Inflammatory macrophage (primary cell): Measurements from ENCODE around the gene ZNF70.
A peak's percentile ranks its signal among the peaks of the same experiment; 100 is the strongest.

Experiments used
- DNase-seq, 2 donors: peaks; one replicate each; pipeline ENCODE4 v3.0.0-alpha.2; 2020 to 2022

Gene ZNF70

DNA sequence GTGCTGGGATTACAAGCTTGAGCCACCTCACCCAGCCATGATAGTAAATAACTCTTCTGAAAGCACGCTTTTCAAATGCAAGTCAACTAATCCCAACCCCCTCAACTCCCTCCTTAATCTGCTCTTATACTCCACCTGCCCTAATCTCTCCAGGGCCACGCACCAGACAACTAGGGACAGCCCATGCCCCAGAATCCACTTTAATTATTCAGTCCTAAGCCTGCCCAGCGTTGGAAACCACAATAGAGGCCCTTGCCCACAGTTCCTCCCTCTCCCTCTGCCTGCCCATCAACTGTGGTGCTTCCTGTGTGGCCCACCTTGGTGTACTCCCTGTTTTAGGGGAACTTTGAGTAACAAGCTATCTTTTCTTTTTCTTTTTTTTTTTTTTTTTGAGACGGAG is 6.0 kb upstream of the ZNF70 start:
- DNase-seq, result no peak

DNA sequence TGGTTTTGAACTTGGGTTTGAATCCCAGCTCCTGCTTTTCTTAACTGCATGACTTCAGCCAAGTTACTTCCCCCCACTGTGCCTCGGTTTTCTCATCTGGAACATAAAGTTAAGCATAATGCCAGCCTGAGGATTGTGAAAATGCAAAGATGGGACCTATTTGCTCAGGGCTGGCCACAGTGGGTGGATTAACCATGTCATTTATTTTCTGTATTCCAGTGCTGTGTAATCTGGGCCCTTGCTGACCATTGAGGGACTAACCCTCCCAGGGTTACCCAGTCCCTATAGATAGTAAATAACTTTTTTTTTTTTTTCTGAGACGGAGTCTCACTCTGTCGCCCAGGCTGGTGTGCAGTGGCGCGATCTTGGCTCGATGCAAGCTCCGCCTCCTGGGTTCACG is 4.8 kb upstream of the ZNF70 start:
- no peak for DNase-seq

DNA sequence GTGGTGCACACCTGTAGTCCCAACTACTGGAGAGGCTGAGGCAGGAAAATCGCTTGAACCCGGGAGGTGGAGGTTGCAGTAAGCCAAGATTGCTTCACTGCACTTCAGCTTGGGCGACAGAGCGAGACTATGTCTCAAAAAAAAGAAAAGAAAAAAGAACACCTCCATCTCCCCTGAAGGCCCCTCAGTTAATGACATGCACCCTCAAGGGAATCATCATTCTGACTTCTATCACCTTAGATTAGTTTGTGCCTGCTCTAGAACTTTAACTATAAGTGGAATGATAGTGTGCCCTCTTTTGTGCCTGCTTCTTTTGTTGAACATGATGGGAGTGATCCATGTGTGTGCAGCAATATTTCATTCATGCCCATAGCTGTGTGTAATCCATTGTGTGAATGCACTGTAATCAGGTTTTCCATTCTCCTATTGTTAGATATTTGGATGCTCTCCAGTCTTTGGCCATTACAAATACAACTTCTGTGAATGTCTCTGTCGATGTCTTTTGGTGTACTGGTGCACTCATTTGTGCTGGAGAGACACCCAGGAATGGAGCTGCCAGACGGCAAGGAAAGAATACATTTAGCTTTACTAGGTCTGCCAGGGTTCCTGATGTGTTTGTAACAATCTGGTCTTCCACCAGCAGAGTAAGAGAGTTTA is 4.2 kb upstream of the ZNF70 start:
- DNase-seq, result no peak

DNA sequence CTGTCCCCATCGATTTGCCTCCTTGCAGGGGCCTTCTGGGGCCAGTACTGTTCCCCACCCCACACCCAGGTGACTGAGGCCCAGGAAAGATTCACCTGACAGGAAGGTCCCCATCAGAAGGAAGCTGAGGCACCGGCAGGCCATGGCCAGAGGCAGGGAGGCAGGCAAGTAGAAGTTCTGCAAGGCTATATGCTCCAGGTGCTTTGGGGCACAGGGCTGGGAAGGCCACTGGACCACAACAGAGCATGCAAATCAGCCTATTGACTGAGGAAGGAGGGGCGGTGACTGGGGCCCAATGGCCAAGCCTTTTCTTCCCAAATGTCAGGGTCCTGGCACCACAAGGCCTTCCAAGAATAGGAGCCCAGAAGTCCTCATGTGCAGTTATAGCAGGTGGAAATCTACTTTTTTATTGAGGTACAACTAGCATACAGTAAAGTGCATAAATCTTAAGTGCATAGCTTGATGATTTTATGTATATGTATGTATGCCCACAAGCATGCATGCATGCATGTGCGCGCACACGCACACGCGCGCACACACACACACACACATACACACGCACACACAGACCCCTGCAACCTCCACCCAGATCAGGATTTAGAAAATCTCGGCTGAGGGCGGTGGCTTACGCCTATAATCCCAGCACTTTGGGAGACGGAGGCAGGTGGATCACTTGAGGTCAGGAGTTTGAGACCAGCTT is 3.5 kb upstream of the ZNF70 start, which contains the start of gene VPREB3:
TSS of gene VPREB3 (minus strand) at position 206 of the 700 bp plus-strand sequence. CDS start at position 144, 62 bp downstream.
- DNase-seq, result no peak

DNA sequence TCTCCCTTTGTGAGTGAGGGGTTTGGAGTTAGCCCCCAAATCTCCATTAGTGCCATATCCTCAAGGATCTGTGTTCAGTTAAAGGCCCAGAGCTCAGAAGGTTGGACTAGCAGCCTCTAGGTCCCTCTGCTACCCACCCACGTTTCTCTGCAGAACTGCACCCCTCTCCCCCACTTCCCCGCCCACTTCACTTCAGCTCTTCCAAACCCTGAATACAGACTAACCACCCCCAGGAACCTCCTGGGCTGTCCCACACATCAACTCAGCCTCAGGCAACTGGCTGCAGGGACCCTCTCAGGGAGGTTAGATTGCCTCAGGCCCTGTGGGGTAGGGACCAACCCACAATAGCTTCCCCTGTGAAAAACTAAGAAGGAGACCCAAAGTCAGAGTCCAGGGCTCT is 2.5 kb upstream of the ZNF70 start:
- peak in 1 of 2 donors; percentile 17 for DNase-seq

DNA sequence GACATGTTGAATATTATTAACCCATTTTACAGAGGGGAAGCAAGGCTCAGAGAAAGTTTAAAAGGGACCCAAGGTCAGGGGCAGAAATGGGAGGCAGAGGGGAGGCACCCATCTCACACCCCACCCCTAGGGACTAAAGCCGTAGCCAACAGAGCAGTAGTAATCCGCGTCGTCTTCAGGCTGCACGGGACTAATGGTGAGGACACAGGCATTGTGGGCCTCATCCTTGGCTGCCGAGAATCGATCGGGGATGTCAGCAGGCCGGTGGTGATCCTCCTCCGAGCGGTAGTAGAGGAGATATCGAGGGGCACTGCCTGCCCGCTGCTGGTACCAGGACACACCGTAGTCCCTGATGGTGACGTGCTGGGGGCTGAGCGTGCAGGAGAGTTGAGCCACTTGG is 1.8 kb upstream of the ZNF70 start:
- no peak for DNase-seq

DNA sequence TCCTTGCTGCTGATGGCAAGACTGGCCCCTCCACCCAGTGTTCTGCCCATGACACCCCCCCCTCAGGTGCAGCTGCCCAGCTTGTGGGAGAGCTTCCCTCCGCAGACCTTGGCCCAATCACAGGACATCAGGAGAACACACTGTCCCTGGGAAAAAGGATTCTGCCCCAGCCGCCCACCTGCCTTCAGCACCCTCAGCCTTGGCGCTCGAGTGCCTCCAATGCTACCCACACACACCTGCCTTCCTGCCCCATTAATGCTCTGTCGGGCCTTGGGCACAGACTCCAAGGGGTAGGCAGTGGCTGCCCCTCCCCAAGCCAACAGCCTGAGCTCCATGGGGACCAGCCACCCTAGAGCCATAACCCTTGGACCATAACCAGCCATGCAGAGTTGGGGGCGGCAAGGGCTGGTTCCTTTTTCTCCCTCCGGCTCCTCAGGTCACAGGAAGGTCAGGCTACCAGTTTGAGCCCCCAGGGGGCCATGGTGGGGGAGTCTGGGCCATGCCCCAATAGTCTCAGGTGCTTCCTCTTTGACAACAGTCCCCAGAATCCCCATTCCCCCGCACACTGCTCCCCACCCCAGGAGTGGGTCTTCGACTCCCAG is 1.3 kb upstream of the ZNF70 start:
- no peak for DNase-seq

DNA sequence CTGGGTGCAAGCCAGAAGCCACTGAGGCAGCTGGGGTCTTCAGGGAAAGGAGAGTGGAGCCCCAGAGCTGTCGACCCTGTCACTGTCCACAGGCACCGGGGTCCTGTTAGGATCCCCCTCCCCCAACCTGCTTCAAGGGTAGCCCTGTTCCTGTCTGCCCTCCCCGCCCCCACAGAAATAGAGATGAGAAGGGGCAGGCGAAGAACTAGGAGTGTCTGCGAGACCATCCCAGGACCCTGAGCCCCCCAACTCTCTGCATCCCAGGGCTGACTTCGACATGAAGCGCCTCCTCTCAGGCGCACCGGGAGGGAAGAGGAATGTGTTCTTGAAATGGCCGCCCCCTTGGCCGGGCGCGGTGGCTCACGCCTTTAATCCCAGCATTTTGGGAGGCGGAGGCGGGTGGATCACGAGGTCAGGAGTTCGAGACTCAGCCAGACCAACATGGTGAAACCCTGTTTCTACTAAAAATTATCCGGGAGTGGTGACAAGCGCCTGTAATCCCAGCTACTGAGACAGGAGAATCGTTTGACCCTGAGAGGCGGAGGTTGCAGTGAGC is 607 bp upstream of the ZNF70 start:
- no peak for DNase-seq

DNA sequence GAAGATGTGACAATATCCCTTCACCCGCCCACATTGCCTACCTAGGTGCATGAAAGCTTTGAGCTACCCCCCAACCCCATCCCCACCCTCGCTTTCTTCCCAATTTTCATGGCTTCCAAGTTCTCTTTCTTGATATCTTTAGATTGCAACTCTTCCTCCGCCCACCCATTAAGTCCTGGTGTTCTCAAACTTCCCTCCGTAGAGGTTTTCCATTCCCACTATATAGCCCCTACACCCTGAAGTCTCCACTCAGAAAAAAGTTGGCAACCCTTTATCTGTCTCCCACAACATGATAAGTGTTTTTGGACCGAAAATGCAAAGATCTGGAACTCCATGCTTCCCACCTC is 572 bp downstream of the ZNF70 start:
- no peak for DNase-seq

DNA sequence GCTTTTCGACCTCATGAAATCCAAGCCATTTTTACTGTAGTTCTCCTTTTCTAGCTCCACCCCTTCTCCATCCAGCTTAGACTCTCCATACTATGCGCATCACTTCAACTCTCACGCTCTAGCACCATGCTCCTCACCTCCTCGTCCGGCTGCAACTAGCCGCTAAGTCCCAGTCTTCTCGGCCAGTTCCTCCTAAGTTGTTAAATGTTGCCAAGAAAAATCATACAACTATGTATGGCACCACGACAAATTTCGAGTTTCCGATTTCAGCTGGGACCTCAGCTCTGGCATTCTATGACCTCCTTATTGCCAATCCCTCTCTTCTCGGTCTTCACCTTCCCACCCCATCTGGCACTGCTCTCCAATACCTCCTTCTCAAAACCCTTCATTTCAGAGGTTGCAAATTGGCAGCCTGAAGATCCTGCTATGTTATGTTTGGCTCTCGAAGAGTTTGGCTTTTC is 1.0 kb downstream of the ZNF70 start:
- DNase-seq, result no peak

DNA sequence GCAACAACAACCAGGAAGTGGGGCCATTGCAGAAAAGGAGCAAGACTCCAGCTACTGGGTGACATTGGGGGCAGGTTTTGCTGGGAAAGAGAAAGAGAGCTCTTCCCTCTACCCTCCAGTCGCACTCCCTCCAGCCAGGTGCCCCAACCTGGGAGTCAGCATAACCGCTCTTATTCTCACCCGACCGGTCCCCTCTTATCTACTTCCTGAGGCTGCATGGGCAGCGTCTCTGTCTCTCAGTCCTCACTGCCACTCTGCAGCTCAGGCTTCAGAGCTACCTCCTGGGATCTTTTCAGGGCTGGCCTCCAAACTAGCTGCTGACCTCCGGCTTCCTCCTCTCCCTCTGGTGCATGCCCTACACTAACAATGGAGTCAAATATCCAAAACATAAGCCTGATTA is 5.1 kb downstream of the ZNF70 start:
- DNase-seq, result peak in 1 of 2 donors; percentile 9

DNA sequence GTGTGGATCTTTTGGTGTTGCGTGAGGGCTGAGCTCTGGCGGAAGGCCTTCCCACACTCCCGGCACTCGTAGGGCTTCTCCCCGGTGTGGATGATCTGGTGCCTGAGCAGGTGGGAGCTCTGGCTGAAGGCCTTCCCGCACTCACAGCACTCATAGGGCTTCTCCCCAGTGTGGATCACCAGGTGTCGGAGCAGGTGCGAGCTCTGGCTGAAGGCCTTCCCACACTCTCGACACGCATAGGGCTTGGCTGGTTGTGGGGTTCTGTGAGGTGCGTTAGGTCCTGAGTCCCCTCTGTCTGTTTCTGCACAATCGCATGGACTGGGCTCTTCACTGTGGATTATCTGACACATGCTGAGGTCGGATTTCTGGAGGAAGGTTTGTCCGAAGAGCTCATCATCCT is 6.4 kb downstream of the ZNF70 start:
- no peak for DNase-seq

DNA sequence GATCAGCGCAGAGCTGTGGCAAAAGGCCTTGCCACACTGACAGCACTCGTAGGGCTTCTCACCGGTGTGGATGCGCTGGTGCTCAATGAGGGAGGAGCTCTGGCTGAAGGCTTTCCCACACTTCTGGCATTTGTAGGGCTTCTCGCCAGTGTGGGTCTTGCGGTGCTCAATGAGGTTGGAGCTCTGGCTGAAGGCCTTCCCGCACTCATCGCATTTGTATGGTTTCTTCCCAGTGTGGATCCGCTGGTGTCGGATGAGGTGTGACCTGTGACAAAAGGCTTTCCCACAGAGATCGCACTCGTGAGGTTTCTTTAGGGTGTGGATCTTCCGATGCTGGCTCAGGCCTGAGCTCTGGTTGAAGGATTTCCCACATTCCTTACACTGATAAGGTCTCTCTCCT is 6.9 kb downstream of the ZNF70 start:
- DNase-seq, result no peak

DNA sequence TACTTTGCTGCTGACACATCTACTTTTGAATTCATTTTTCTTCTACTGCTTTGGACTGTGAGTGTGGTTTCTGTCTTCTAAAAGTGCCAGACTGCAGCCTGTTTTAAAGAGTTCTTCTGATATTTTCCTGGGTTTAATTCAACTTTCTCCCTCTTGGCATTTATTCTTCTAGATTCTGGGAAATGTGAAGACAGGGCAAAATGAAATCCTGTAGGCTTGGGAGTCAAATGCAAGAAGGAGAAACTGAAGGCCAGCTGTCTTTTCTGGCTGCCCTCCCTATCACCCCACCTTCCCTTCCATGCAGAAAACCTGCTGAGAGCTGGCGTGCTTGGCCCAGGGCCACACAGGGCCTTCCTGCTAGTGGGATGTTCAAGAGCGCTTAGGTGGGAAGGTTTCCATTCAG is 7.6 kb downstream of the ZNF70 start:
- no peak for DNase-seq

DNA sequence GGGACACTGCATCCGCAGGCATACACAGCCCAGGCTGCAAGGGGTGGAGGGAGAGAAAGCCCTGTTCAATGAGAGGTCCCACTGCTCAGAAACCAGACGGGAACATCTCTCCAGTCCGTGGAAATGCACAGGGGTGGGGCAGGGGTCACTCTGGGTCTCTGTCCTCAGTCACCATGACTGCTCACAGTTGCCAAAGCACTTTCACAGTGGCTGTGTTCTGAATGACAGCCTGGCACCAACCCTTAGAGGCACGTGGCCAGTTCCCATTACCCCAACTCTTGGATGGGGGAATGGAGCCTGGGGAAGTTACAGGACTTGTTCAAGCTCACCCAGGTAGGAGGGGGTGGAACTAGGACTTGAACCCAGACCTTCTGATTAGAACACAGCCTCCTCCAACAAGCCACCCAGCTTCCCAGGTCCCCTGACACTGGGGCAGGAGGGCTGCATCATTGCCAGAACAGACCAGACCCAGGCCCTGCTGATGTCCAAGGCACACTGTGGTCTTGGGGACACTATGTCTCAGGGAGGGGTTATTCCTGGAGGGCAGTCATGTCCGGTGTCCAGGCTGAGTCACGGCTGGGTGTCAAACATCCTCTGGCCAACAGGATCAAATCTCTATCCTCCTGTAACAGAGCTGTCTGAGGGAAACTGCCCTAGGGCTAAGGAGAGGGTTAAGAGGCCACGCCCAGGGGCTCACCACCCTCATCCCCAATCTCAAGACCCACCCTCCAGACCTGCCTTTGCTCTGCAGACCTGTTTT is 8.2 kb downstream of the ZNF70 start:
- no peak for DNase-seq

DNA sequence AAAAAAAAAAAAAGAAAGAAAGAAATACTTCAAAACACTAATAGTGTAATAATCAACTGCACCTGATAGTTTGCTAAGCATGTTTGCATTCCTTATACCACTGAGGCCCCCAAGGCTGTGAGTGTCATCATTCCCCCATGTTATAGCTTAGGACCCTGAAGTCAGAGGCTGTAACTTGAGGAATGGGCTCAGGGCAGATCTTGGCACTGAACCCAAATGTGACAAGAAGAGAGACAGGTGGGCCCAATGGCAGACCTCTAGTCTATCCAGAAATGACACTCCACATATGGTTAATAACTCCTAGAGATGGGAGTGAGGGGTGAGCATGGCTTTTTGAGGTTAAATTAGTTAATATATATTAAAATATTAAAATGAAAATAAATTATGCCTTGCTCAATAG is 13.2 kb downstream of the ZNF70 start:
- DNase-seq, result no peak

DNA sequence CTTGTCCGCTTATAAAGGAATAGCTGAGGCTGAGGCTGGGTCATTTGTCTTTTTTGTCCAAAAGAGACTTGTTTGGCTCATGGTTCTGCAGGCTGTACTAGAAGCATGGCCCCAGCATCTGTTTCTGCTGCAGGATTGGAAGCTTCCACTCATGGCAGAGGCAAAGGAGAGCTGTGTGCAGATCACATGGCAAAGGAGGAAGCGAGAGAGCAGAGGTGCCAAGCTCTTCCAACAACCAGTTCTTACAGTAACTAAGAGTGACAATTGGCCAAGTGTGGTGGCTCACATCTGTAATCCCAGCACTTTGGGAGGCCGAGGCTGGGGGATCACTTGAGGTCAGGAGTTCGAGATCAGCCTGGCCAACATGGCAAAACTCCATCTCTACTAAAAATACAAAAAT is 22.8 kb downstream of the ZNF70 start:
- DNase-seq, result peak; percentile 49 to 64

DNA sequence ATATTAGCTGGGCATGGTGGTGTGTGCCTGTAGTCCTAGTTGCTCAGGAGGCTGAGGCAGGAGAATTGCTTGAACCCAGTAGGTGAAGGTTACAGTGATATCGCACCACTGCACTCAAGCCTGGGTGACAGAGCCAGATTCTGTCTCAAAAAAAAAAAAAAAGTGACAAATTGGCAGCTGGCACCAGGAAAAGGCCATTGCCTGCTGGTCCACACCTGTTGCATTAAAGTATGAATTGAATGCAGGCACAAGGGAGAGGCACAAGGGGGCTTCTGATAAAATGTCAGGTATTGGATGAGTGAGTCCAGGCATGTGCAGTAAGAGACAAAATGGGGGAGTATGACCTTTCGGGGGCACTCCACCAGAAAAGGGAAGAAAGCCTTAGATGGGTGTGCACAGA is 28.2 kb downstream of the ZNF70 start:
- no peak for DNase-seq

DNA sequence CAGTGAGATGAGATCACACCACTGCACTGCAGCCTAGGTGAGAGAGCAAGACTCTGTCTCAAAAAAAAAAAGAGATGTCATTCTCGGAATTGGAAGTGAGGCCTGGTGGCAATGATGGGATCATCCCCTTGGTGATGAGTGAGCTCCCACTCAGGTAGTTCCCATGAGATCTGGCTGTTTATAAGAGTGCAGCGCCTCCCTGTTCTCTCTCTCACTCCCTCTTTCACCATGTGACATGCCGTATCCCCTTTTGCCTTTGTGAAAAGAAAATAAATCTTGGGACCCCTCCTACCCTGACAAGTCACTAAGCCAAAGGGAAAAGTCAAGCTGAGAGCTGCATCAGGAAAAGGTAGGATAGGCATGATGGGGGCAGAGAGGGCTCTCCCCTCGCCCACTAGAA is 28.8 kb downstream of the ZNF70 start:
- no peak for DNase-seq

DNA sequence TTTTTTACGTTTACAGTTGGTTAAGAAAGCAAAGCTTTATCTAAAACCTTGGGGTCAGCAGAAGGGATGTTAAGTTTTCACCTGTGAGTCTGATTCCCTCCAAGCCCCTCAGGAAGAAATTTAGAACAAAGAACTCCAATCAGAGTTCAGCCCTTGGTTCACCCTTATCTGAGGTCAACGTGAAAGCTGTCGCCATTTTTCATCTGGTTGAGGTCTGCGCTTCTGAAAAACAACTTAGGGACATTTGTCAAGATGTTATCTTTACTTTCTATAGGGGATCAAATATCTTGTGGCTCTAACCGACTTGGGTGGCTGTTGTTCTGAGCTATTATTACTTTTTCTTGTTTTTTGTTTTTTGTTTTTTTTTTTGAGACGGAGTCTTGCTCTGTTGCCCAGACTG is 30.1 kb downstream of the ZNF70 start:
- DNase-seq, result no peak

DNA sequence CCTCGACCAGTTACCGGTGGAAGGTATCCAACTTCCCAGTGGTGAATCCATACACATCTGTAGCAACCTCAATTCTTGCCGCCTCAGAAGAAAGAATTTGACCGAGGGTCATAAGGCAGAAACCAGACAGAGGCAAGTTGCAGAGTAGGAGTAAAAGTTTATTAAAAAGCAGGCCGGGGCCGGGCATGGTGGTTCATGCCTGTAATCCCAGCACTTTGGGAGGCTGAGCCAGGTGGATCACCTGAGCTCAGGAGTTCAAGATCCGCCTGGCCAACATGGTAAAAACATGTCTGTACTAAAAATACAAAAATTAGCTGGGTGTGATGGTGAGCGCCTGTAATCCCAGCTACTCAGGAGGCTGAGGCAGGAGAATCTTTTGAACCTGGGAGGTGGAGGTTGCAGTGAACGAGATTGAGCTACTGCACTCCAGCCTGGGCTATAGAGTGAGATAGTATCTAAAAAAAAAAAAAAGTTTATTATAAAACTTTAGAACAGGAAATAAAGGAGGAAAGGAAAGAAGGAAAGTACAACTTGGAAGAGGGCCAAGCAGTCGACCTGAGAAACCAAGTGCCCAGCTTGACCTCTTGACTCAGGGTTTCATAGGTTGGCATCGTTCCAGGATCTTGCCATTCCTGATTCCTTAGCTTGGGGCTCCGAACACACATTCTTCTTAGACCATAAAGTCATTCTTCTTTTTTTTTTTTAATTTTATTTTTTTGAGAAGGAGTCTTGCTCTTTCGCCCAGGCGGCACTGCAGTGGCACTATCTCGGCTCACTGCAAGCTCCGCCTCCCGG is 32.3 kb downstream of the ZNF70 start:
- no peak for DNase-seq
